Esophagus muscularis mucosa (tissue), 4 donors: Measurements from ENCODE around the gene NRXN3. TPM values are rescaled to one million over a fixed set of nuclear protein-coding genes. Genes with fewer than 3 reads are reported as not detected.

ENCODE experiments used
- DNase-seq: peaks from one replicate; pipeline ENCODE4 v3.0.0-alpha.2; 2017; ENCODE audit errors: extremely low spot score
- H3K27ac ChIP-seq, 4 donors: fragments of 200-600 bp; sonication (generic); replicated peaks in 1 of 4; 1 replicate in 3 of 4; 2 replicates in 1 of 4; pipeline ENCODE4 v1.5.1; 2016 to 2019; ENCODE audit warnings: mild to moderate bottlenecking in 1 of 4
- H3K27me3 ChIP-seq, 4 donors: fragments of 200-600 bp; sonication (generic); one replicate each; pipeline versions ENCODE4 v1.5.1 to v1.6.0; 2016 to 2019
- H3K36me3 ChIP-seq, 4 donors: fragments of 200-600 bp; sonication (generic); one replicate each; pipeline ENCODE4 v1.5.1; 2016 to 2019
- H3K4me1 ChIP-seq, 4 donors: fragments of 200-600 bp; sonication (generic); one replicate each; pipeline ENCODE4 v1.5.1; 2016 to 2019
- H3K4me3 ChIP-seq, 4 donors: fragments of 200-600 bp; sonication (generic); 1 replicate in 2 of 4; 2 replicates in 2 of 4; pipeline ENCODE4 v1.5.1; 2016 to 2019; ENCODE audit warnings: mild to moderate bottlenecking in 4 of 4, moderate library complexity in 1 of 4
- H3K9me3 ChIP-seq, 4 donors: fragments of 200-600 bp; sonication (generic); 1 replicate in 3 of 4; 2 replicates in 1 of 4; pipeline ENCODE4 v1.5.1; 2016 to 2019
- EP300 ChIP-seq: sonication (generic); formaldehyde crosslinking; IDR thresholded peaks from one replicate; pipeline ENCODE4 v1.6.1; 2017; ENCODE audit warnings: antibody characterized with exemption
- POLR2A ChIP-seq: fragments of 450-650 bp; IDR thresholded peaks from one replicate; pipeline ENCODE4 v1.6.1; 2017; ENCODE audit warnings: antibody characterized with exemption, moderate library complexity, mild to moderate bottlenecking, low read depth
- POLR2AphosphoS5 ChIP-seq, 2 donors: sonication (generic); formaldehyde crosslinking; IDR thresholded peaks; one replicate each; pipeline ENCODE4 v1.6.1; 2017; ENCODE audit warnings: antibody characterized with exemption in 2 of 2
- WGBS: methylation state at CpG from one replicate; pipeline ENCODE4 v1.1.5; 2018; 5-methylcytosine and 5-hydroxymethylcytosine counted together
- intact Hi-C: fragments of 100-400 bp; cut with DNase I; formaldehyde crosslinking; loops from one replicate; pipeline ENCODE4 v1.15.1; 2023
- total RNA-seq, 4 donors: library from RNA; depleted of rRNA; stranded (reverse); fragments of >200 nt; gene quantifications; one replicate each; pipeline versions ENCODE4 v1.1.0 to v1.2.1, GENCODE V29; 2016
- TF ChIP-seq, protein P1 (sequence below), 3 experiments: fragments of 200-600 bp in 2 of 3; fragments of 450-650 bp in 1 of 3; sonication (generic) in 2 of 3; IDR thresholded peaks; one replicate each; pipeline ENCODE4 v1.5.1; 2017 to 2019; ENCODE audit warnings: antibody characterized with exemption in 3 of 3, mild to moderate bottlenecking in 2 of 3, moderate library complexity in 1 of 3

The NRXN3 gene
- total RNA-seq, 4 donors from 2014 or later = 71.1 to 159 (median 122) TPM

DNA sequence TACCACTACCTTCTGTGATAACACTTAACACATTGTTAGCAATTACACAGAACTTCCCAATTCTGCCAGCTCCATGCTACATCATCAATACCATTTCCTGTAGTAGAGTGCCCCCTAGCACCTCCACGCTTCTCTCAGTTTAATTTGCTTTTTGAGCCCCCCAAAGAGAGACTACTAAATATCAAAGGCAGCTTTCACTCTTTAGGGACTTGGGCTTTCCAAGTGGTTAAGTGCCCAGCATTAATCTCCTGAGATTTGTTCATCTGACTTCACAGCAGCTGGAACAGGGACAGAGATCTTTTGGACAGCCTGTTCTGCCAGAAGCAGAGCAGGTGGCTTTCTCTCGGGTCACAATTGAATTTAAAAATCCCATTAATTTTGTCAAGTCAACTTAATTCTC is 1086.2 kb downstream of the NRXN3 start:
- WGBS = 64% methylated on average over 2 of the region's 2 CpGs
- H3K9me3 ChIP-seq = no peaks in the 10 kb centered on the region
- H3K27ac ChIP-seq = no peak overlapping the region

GRCh38 chr14:79260406-79260805 is 1090.2 kb downstream of the NRXN3 start:
- 92% methylated on average over 3 of the region's 3 CpGs for WGBS
- no peaks in the 10 kb centered on the region for H3K9me3 ChIP-seq
- H3K27ac ChIP-seq = no peak overlapping the region
- peak; percentile 45 for DNase-seq
- H3K36me3 ChIP-seq = no peaks in the 10 kb centered on the region
- intact Hi-C loops = no loop called here
- H3K27me3 ChIP-seq = no peaks in the 10 kb centered on the region
- peaks cover 0 to 14% (median 13%) of the 10 kb centered on the region in 4 donors for H3K4me1 ChIP-seq
- no peak for TF ChIP-seq POLR2A
- TF ChIP-seq EP300 = no peak
- no peak for TF ChIP-seq POLR2AphosphoS5 (IDR thresholded peaks at IDR 0.05)
- TF ChIP-seq, protein P1, sequence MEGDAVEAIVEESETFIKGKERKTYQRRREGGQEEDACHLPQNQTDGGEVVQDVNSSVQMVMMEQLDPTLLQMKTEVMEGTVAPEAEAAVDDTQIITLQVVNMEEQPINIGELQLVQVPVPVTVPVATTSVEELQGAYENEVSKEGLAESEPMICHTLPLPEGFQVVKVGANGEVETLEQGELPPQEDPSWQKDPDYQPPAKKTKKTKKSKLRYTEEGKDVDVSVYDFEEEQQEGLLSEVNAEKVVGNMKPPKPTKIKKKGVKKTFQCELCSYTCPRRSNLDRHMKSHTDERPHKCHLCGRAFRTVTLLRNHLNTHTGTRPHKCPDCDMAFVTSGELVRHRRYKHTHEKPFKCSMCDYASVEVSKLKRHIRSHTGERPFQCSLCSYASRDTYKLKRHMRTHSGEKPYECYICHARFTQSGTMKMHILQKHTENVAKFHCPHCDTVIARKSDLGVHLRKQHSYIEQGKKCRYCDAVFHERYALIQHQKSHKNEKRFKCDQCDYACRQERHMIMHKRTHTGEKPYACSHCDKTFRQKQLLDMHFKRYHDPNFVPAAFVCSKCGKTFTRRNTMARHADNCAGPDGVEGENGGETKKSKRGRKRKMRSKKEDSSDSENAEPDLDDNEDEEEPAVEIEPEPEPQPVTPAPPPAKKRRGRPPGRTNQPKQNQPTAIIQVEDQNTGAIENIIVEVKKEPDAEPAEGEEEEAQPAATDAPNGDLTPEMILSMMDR (IDR thresholded peaks at IDR 0.05) = no peak
- H3K4me3 ChIP-seq = no peak overlapping the region

More for the DNA sequence above, 1086.2 kb downstream of the NRXN3 start:
- TF ChIP-seq EP300 = no peak
- TF ChIP-seq, protein P1 (IDR thresholded peaks at IDR 0.05) = peak in 2 of 3 experiments; percentile 16 to 31
- Histone ChIP-seq H3K4me1 (peaks cover 0 to 20% (median 15%) of the 10 kb centered on the region in 4 donors), H3K36me3 (no peaks in the 10 kb centered on the region), H3K4me3 (no peak overlapping the region), H3K27me3 (no peaks in the 10 kb centered on the region)
- peak; percentile 72 for DNase-seq
- intact Hi-C loops = no loop called here

DNA sequence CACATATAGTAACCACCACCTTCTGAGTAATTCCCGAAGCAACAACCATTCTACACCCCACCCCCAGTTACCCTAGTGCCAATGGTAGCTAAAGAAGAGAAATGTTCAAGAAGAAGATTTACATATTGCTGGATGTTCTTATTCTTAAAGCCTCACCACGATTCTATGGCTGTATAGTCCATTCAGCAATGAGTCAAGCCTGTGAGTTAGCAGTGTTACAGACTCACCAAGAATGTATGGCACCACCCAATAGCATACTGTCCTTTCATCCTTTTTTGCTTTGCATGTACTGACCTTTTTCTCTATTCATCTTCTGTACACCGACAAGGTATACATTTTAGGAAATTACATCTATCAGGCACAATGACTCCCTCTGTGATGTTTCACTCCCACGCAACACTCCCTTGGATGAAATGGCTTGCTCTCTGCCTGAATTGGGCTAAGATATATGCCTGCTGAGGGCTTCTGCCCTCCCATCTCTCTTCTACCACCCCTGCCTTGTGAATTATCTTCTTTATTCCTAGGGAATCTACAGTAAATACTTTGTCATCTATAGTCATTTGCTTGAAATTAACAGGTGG is 1095.3 kb downstream of the NRXN3 start:
- no peak overlapping the region for H3K27ac ChIP-seq
- no peaks in the 10 kb centered on the region for H3K9me3 ChIP-seq
- WGBS = 83% methylated on average over 4 of the region's 4 CpGs
- TF ChIP-seq POLR2AphosphoS5 (IDR thresholded peaks at IDR 0.05) = no peak
- TF ChIP-seq EP300 = no peak
- H3K4me3 ChIP-seq = no peak overlapping the region
- no peaks in the 10 kb centered on the region for H3K27me3 ChIP-seq
- peaks cover 0 to 12% (median 11%) of the 10 kb centered on the region in 4 donors for H3K4me1 ChIP-seq
- intact Hi-C loops = no loop called here
- no peak for DNase-seq
- no peaks in the 10 kb centered on the region for H3K36me3 ChIP-seq

GRCh38 chr14:79270361-79270760 is 1100.2 kb downstream of the NRXN3 start:
- Histone ChIP-seq H3K9me3 (no peaks in the 10 kb centered on the region), H3K4me3 (no peak overlapping the region), H3K4me1 (peaks cover 0 to 22% (median 18%) of the 10 kb centered on the region in 4 donors), H3K27ac (no peak overlapping the region), H3K27me3 (no peaks in the 10 kb centered on the region), H3K36me3 (no peaks in the 10 kb centered on the region)
- WGBS = 82% methylated on average over 3 of the region's 3 CpGs
- TF ChIP-seq POLR2AphosphoS5 (IDR thresholded peaks at IDR 0.05) (no peak), POLR2A (no peak), EP300 (no peak)
- TF ChIP-seq, protein P1 (IDR thresholded peaks at IDR 0.05) = no peak
- intact Hi-C loops = loop anchor here (5.0 to 10.0 kb wide), 2 partner anchors 178 to 306 kb away; no protein-coding TSS in a partner anchor
- no peak for DNase-seq

- DNase-seq = no peak
- intact Hi-C loops = loop anchor here (5.0 to 10.0 kb wide), 2 partner anchors 179 to 306 kb away; no protein-coding TSS in a partner anchor
- Histone ChIP-seq H3K9me3 (no peaks in the 10 kb centered on the region), H3K4me3 (no peak overlapping the region), H3K27me3 (no peaks in the 10 kb centered on the region), H3K36me3 (no peaks in the 10 kb centered on the region), H3K4me1 (peaks cover 0 to 26% (median 20%) of the 10 kb centered on the region in 4 donors), H3K27ac (no peak overlapping the region)
- TF ChIP-seq POLR2A (no peak), POLR2AphosphoS5 (IDR thresholded peaks at IDR 0.05) (no peak), EP300 (no peak)
- TF ChIP-seq, protein P1 (IDR thresholded peaks at IDR 0.05) = no peak
Observed at GRCh38 chr14:79271122-79271521, 1100.9 kb downstream of the NRXN3 start.
